OCI-LY3 (cell line): ENCODE measurements around the gene TEAD3.

Experiments used
- H2AFZ ChIP-seq: fragments of 200-600, 300-600 bp; shearing (Covaris generic); 2 replicates; pipeline ENCODE4 v1.6.0; 2014; ENCODE audit warnings: antibody characterized with exemption, low read depth, low read length
- H3K27ac ChIP-seq: fragments of 200-600, 300-600 bp; sonication (generic); 2 replicates; pipeline ENCODE4 v1.5.1; 2014; ENCODE audit warnings: mild to moderate bottlenecking, low read length, moderate library complexity, mixed read lengths
- H3K27me3 ChIP-seq: fragments of 200-600, 300-600 bp; sonication (generic); 2 replicates; pipeline ENCODE4 v1.6.1; 2014; ENCODE audit warnings: low read depth, low read length, mixed read lengths
- H3K36me3 ChIP-seq: fragments of 200-600, 300-600 bp; sonication (generic); replicated peaks from 2 replicates; pipeline ENCODE3; 2014; ENCODE audit warnings: low read depth, low read length, mixed read lengths
- H3K4me1 ChIP-seq: fragments of 300-600, 200-600 bp; sonication (generic); 2 replicates; pipeline ENCODE4 v1.6.1; 2014; ENCODE audit warnings: low read length, mixed read lengths
- H3K4me2 ChIP-seq: fragments of 200-600, 300-600 bp; sonication (generic); 2 replicates; pipeline ENCODE4 v1.6.1; 2014; ENCODE audit warnings: low read length, mixed read lengths
- H3K4me3 ChIP-seq: fragments of 300-600, 200-600 bp; sonication (generic); 2 replicates; pipeline ENCODE4 v1.5.1; 2014; ENCODE audit warnings: antibody characterized with exemption, mild to moderate bottlenecking, low read length, moderate library complexity
- H3K79me2 ChIP-seq: fragments of 300-600, 200-600 bp; shearing (Covaris generic); 2 replicates; pipeline ENCODE4 v1.6.1; 2014; ENCODE audit warnings: mild to moderate bottlenecking, low read length, mixed read lengths
- H3K9ac ChIP-seq: fragments of 300-600, 200-600 bp; shearing (Covaris generic); 2 replicates; pipeline ENCODE4 v1.6.0; 2014; ENCODE audit warnings: mild to moderate bottlenecking, low read length, moderate library complexity
- H3K9me3 ChIP-seq: fragments of 200-600, 300-600 bp; shearing (Covaris generic); 2 replicates; pipeline ENCODE4 v1.6.1; 2014; ENCODE audit warnings: low read length, mixed read lengths; ENCODE audit not compliant: insufficient read depth
- H4K20me1 ChIP-seq: fragments of 200-600, 300-600 bp; sonication (generic); 2 replicates; pipeline ENCODE4 v1.6.1; 2016; ENCODE audit warnings: low read length, mixed read lengths; ENCODE audit not compliant: insufficient read depth
- EZH2phosphoT487 ChIP-seq: fragments of 200-600 bp; shearing (Covaris generic); IDR thresholded peaks from 2 replicates; pipeline ENCODE4 v1.6.1; 2018; ENCODE audit warnings: antibody characterized with exemption, mixed run types, low read depth
- TF ChIP-seq, protein P1 (sequence below): fragments of 200-600, 300-600 bp; sonication (generic); IDR thresholded peaks from 2 replicates; pipeline ENCODE4 v1.5.1; 2014; ENCODE audit warnings: antibody characterized with exemption, low read length, low read depth

The TEAD3 gene

GRCh38 chr6:35497571-35498421, 917 bp upstream of the TEAD3 start:
- no peaks in the 10 kb centered on the region for H3K9me3 ChIP-seq

GRCh38 chr6:35496036-35496840, 641 bp downstream of the TEAD3 start:
- Histone ChIP-seq H3K4me1 (peaks cover 6% of the 10 kb centered on the region), H3K4me3 (no peak overlapping the region), H3K36me3 (no peaks in the 10 kb centered on the region), H3K4me2 (no peak overlapping the region), H3K9me3 (no peaks in the 10 kb centered on the region), H2AFZ (no peak overlapping the region), H3K79me2 (no peaks in the 10 kb centered on the region), H3K9ac (no peak overlapping the region), H3K27me3 (peaks cover 11% of the 10 kb centered on the region; the same call in 1 of the 2 replicates), H3K27ac (no peak overlapping the region), H4K20me1 (no peaks in the 10 kb centered on the region)
- TF ChIP-seq, protein P1, sequence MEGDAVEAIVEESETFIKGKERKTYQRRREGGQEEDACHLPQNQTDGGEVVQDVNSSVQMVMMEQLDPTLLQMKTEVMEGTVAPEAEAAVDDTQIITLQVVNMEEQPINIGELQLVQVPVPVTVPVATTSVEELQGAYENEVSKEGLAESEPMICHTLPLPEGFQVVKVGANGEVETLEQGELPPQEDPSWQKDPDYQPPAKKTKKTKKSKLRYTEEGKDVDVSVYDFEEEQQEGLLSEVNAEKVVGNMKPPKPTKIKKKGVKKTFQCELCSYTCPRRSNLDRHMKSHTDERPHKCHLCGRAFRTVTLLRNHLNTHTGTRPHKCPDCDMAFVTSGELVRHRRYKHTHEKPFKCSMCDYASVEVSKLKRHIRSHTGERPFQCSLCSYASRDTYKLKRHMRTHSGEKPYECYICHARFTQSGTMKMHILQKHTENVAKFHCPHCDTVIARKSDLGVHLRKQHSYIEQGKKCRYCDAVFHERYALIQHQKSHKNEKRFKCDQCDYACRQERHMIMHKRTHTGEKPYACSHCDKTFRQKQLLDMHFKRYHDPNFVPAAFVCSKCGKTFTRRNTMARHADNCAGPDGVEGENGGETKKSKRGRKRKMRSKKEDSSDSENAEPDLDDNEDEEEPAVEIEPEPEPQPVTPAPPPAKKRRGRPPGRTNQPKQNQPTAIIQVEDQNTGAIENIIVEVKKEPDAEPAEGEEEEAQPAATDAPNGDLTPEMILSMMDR = no peak
- TF ChIP-seq EZH2phosphoT487 = no peak

More at GRCh38 chr6:35497571-35498421, 917 bp upstream of the TEAD3 start:
- TF ChIP-seq, protein P1 = no peak
- TF ChIP-seq EZH2phosphoT487 = no peak
- H3K36me3 ChIP-seq = no peaks in the 10 kb centered on the region
- 0 out of 2 replicates have a peak overlapping the region, but pooled peaks have one; percentile 42 for H3K4me3 ChIP-seq
- no peak overlapping the region for H2AFZ ChIP-seq
- H3K27ac ChIP-seq = no peak overlapping the region
- 0 out of 2 replicates have a peak, but pooled peaks cover 6% of the 10 kb centered on the region for H3K27me3 ChIP-seq
- no peaks in the 10 kb centered on the region for H4K20me1 ChIP-seq
- no peaks in the 10 kb centered on the region for H3K79me2 ChIP-seq
- H3K9ac ChIP-seq = no peak overlapping the region
- no peak overlapping the region; the same call in 1 of the 2 replicates for H3K4me2 ChIP-seq
- peaks cover 6% of the 10 kb centered on the region for H3K4me1 ChIP-seq

DNA sequence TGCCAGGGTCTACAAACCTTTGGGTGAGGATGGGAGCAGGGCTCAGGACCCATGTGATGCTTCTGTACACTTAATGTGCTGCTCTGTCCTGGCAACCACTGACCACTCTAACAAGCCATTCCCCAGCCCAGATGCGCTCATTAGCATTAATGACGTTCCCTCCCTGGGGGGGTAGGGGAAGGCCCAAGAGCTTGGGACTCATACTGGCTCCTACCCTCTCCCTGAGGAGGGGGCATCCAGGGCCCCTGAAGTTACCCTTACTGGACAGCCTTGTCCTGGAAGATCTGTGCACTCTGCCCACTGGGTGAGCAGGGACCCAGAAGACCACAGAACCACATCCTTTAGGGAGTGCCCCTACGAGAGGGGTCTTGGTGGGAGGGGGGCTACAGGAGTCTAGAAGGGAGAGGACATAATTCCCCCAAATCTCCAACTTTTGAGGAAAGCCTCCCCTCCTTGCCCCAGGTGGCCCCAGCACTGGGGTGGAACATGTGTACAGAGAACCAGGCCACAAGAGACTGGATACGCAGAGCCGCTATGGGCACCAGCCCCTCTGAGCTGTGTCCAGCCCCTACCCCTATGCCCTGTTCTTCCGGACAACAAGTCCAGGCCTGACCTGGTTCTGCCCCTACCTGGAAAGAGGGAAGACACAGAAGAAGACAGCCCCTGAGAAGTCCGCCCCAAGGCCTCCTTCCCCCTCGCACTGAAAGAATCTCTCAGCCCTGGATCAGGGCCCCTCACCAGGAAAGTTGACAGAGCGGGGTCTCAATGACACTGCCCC, 1.4 kb downstream of the TEAD3 start:
- no peaks in the 10 kb centered on the region for H3K9me3 ChIP-seq
- peaks cover 7% of the 10 kb centered on the region for H3K4me1 ChIP-seq
- peaks cover 17% of the 10 kb centered on the region; the same call in 1 of the 2 replicates for H3K27me3 ChIP-seq
- no peak for TF ChIP-seq EZH2phosphoT487
- TF ChIP-seq, protein P1 = no peak
- H3K4me3 ChIP-seq = no peak overlapping the region
- H3K4me2 ChIP-seq = no peak overlapping the region
- H3K36me3 ChIP-seq = no peaks in the 10 kb centered on the region
- H3K27ac ChIP-seq = no peak overlapping the region
- H3K9ac ChIP-seq = no peak overlapping the region
- no peaks in the 10 kb centered on the region for H4K20me1 ChIP-seq
- no peak overlapping the region for H2AFZ ChIP-seq
- no peaks in the 10 kb centered on the region for H3K79me2 ChIP-seq
